ENCODE data around the gene TSPAN10. TPM values are rescaled to one million over a fixed set of nuclear protein-coding genes. Genes with fewer than 3 reads are reported as not detected.

TSPAN10 gene
- total and polyA plus RNA-seq, 2 of the 4 experiments (the other 2 are of a cell fraction): 1.4 to 4.5 TPM

DNA sequence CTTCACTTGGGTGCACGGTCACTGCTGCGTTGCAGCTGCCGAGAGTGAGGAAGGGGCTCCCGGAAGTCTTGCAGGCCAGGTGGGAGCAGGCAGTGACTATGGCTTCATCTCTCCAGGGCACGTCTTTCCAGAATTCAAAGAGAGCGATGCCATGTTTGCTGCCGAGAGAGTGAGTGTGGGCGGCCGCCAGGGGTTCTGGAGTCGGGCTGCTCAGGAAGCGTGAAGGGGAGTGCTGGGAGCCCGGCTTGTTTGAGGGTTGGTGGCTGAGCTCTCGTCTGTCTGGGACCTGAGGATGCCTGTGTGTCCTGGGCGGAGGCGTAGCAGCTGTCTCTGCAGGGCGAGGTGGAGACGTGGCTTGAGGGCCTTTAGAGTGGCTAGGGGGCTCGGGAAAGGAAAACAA, 53.1 kb downstream of the TSPAN10 start:
- Histone ChIP-seq H3K27me3 (ENCODE audit: control insufficient read depth, insufficient read depth, low read length) (no peaks in the 10 kb centered on the region), H3K79me1 (ENCODE audit: low read depth in 1 of 2, low read length in 2 of 2) (peaks cover 10 to 55% of the 10 kb centered on the region in 2 experiments), H3K56ac (ENCODE audit: extremely low read depth, insufficient read depth, low read length) (no peak overlapping the region), H2BK15ac (ENCODE audit: low read depth, low read length) (no peak overlapping the region), H2AK5ac (ENCODE audit: low read depth, low read length) (no peak overlapping the region), H3K36me3 (ENCODE audit: control insufficient read depth, insufficient read depth, low read length) (peaks cover 88% of the 10 kb centered on the region), H3K23ac (ENCODE audit: low read depth, low read length) (no peak overlapping the region), H3K4ac (ENCODE audit: low read depth, low read length) (no peak overlapping the region), H2BK120ac (ENCODE audit: low read depth, low read length) (no peak overlapping the region), H2BK5ac (ENCODE audit: low read depth, low read length, poor library complexity, severe bottlenecking) (no peak overlapping the region), H2AFZ (replicated peaks; ENCODE audit: low read length, poor library complexity) (no peak overlapping the region), H3K18ac (ENCODE audit: low read depth, low read length) (no peak overlapping the region), H3K27ac (ENCODE audit: insufficient read depth, low read length) (no peak overlapping the region), H3K9ac (ENCODE audit: low read depth, low read length) (no peak overlapping the region), H4K8ac (ENCODE audit: low read depth in 2 of 2, low read length in 2 of 2) (no peak overlapping the region), H4K20me1 (ENCODE audit: insufficient read depth, low read length) (peaks cover 92% of the 10 kb centered on the region), H3K14ac (replicated peaks; ENCODE audit: low read depth, low read length) (no peak overlapping the region), H3K4me1 (ENCODE audit: control insufficient read depth, insufficient read depth, low read length) (peaks cover 5% of the 10 kb centered on the region), H4K91ac (ENCODE audit: insufficient read depth, low read depth, low read length) (no peak overlapping the region), H2BK20ac (ENCODE audit: low read depth, low read length) (no peak overlapping the region), H3K4me2 (ENCODE audit: low read depth, low read length) (no peak overlapping the region), H4K5ac (ENCODE audit: low read depth, low read length) (no peak overlapping the region), H2AK9ac (replicated peaks; ENCODE audit: low read depth, low read length, poor library complexity) (no peak overlapping the region), H3K9me1 (ENCODE audit: insufficient read depth, low read length) (no peaks in the 10 kb centered on the region; the same call in 1 of the 2 replicates), H3K4me3 (ENCODE audit: insufficient read depth, low read depth, low read length) (no peak overlapping the region), H3K9me3 (ENCODE audit: control insufficient read depth, insufficient read depth, low read length) (no peaks in the 10 kb centered on the region)
- BruUV-seq (replicated peaks): no TSS peak
- POLR2A ChIA-PET (ENCODE audit: unreplicated experiment): no interaction called here
- CTCF ChIA-PET: no interaction called here
- WGBS, 2 experiments (ENCODE audit: extremely low coverage in 2 of 2, insufficient read length in 1 of 2): 92% methylated on average over 15 of the region's 18 CpGs; no CpG with 5 or more reads in 1 of the 2 experiments
- dilution Hi-C loops (cut with HindIII; ENCODE audit: low sequenced_read_pairs, unreplicated experiment) (no loop called here), intact Hi-C loops (cut with micrococcal nuclease) (no loop called here), in situ Hi-C loops (cut with MboI; ENCODE audit: low sequenced_read_pairs) (no loop called here)
- DNase-seq (no peak), ATAC-seq (ENCODE audit: low read depth) (no peak)
- TF ChIP-seq RAD21 (IDR thresholded peaks at IDR 0.05; ENCODE audit: low read length) (no peak), RCOR1 (IDR thresholded peaks at IDR 0.05; ENCODE audit: insufficient replicate concordance, low read length) (no peak), POLR2A (IDR thresholded peaks at IDR 0.05; ENCODE audit: low read depth, low read length) (no peak), FOS (IDR thresholded peaks at IDR 0.05; ENCODE audit: low read depth, low read length) (no peak), NFE2L2 (IDR thresholded peaks at IDR 0.05; ENCODE audit: low read depth, low read length) (no peak), MAFK (IDR thresholded peaks at IDR 0.05; ENCODE audit: low read depth, low read length) (no peak), RFX5 (IDR thresholded peaks at IDR 0.05; ENCODE audit: low read depth, low read length) (no peak), CEBPB (IDR thresholded peaks at IDR 0.05; ENCODE audit: low read depth, low read length) (no peak), CHD1 (IDR thresholded peaks at IDR 0.05; ENCODE audit: low read depth, low read length) (no peak)
- TF ChIP-seq, protein P1, sequence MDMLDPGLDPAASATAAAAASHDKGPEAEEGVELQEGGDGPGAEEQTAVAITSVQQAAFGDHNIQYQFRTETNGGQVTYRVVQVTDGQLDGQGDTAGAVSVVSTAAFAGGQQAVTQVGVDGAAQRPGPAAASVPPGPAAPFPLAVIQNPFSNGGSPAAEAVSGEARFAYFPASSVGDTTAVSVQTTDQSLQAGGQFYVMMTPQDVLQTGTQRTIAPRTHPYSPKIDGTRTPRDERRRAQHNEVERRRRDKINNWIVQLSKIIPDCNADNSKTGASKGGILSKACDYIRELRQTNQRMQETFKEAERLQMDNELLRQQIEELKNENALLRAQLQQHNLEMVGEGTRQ (IDR thresholded peaks at IDR 0.05; ENCODE audit: low read depth, low read length): no peak
- TF ChIP-seq, protein P2, sequence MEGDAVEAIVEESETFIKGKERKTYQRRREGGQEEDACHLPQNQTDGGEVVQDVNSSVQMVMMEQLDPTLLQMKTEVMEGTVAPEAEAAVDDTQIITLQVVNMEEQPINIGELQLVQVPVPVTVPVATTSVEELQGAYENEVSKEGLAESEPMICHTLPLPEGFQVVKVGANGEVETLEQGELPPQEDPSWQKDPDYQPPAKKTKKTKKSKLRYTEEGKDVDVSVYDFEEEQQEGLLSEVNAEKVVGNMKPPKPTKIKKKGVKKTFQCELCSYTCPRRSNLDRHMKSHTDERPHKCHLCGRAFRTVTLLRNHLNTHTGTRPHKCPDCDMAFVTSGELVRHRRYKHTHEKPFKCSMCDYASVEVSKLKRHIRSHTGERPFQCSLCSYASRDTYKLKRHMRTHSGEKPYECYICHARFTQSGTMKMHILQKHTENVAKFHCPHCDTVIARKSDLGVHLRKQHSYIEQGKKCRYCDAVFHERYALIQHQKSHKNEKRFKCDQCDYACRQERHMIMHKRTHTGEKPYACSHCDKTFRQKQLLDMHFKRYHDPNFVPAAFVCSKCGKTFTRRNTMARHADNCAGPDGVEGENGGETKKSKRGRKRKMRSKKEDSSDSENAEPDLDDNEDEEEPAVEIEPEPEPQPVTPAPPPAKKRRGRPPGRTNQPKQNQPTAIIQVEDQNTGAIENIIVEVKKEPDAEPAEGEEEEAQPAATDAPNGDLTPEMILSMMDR (conservative IDR thresholded peaks at IDR 0.05; ENCODE audit: low read depth, low read length): no peak
